ENCODE measurements around the gene NAGLU.

The NAGLU gene

GRCh38 chr17:42502926-42503325 lies 33.1 kb upstream of the NAGLU start:
- no peak for DNase-seq (ENCODE audit: low read depth, low spot score)
- TF ChIP-seq CTCF (IDR thresholded peaks at IDR 0.05; ENCODE audit: insufficient read depth, low read length, missing control alignments): no peak
- ChIA-PET POLR2A (no interaction called here), CTCF (no interaction called here)
- no peak overlapping the region for H3K4me3 ChIP-seq (ENCODE audit: low read depth, low read length)

- DNase-seq (ENCODE audit: low read depth, low spot score): no peak
- ChIA-PET POLR2A (no interaction called here), CTCF (interaction anchor here (0.8 to 2.3 kb wide), 6 partner anchors 10 to 38 kb away, joined by 3 to 13 read pairs (median 4); no protein-coding TSS in a partner anchor)
- TF ChIP-seq CTCF (IDR thresholded peaks at IDR 0.05; ENCODE audit: insufficient read depth, low read length, missing control alignments): no peak
- H3K4me3 ChIP-seq (ENCODE audit: low read depth, low read length): no peak overlapping the region
These were observed 28.4 kb upstream of the NAGLU start for GRCh38 chr17:42507671-42508070.

- ChIA-PET CTCF (interaction anchor here (1.0 to 2.3 kb wide), 6 partner anchors 9 to 186 kb away, joined by 3 to 14 read pairs (median 4); no protein-coding TSS in a partner anchor), POLR2A (interaction anchor here (0.6 to 1.1 kb wide), 2 partner anchors 9 to 44 kb away, joined by 3 to 5 read pairs; no protein-coding TSS in a partner anchor)
- no peak for TF ChIP-seq CTCF (IDR thresholded peaks at IDR 0.05; ENCODE audit: insufficient read depth, low read length, missing control alignments)
These were observed 27.4 kb upstream of the NAGLU start for GRCh38 chr17:42508426-42509165.

GRCh38 chr17:42509409-42509808 lies 26.6 kb upstream of the NAGLU start:
- DNase-seq (ENCODE audit: low read depth, low spot score): no peak
- H3K4me3 ChIP-seq (ENCODE audit: low read depth, low read length): no peak overlapping the region
- CTCF ChIA-PET: interaction anchor here (1.3 to 2.3 kb wide), 3 partner anchors 8 to 187 kb away, joined by 3 to 14 read pairs (median 9); no protein-coding TSS in a partner anchor
- TF ChIP-seq CTCF (IDR thresholded peaks at IDR 0.05; ENCODE audit: insufficient read depth, low read length, missing control alignments): no peak
- POLR2A ChIA-PET: interaction anchor here (1.1 kb wide), 1 partner anchor 10 kb away, joined by 5 read pairs; no protein-coding TSS in a partner anchor

More at GRCh38 chr17:42508426-42509165, 27.4 kb upstream of the NAGLU start:
- no peak overlapping the region for H3K4me3 ChIP-seq (ENCODE audit: low read depth, low read length)
- no peak for DNase-seq (ENCODE audit: low read depth, low spot score)

GRCh38 chr17:42509841-42510240 lies 26.2 kb upstream of the NAGLU start:
- DNase-seq (ENCODE audit: low read depth, low spot score): no peak
- no peak for TF ChIP-seq CTCF (IDR thresholded peaks at IDR 0.05; ENCODE audit: insufficient read depth, low read length, missing control alignments)
- CTCF ChIA-PET: interaction anchor here (2.3 kb wide), 1 partner anchor 187 kb away, joined by 9 read pairs; no protein-coding TSS in a partner anchor
- POLR2A ChIA-PET: interaction anchor here (1.1 kb wide), 1 partner anchor 10 kb away, joined by 5 read pairs; no protein-coding TSS in a partner anchor
- no peak overlapping the region for H3K4me3 ChIP-seq (ENCODE audit: low read depth, low read length)

GRCh38 chr17:42512246-42512645 lies 23.8 kb upstream of the NAGLU start:
- ChIA-PET CTCF (interaction anchor here (0.9 to 1.6 kb wide), 5 partner anchors 12 to 200 kb away, joined by 3 to 4 read pairs (median 4); no protein-coding TSS in a partner anchor), POLR2A (no interaction called here)
- TF ChIP-seq CTCF (IDR thresholded peaks at IDR 0.05; ENCODE audit: insufficient read depth, low read length, missing control alignments): no peak
- no peak overlapping the region for H3K4me3 ChIP-seq (ENCODE audit: low read depth, low read length)
- DNase-seq (ENCODE audit: low read depth, low spot score): no peak
